ENCODE results near the gene NAA80. TPM values are rescaled to one million over a fixed set of nuclear protein-coding genes. Genes with fewer than 3 reads are reported as not detected.

Gene NAA80
- total and polyA plus RNA-seq, 2 of the 8 experiments (the other 6 are each of a cell fraction or from before 2014, with no cell fraction given), result 11.3 to 16.7 TPM

DNA sequence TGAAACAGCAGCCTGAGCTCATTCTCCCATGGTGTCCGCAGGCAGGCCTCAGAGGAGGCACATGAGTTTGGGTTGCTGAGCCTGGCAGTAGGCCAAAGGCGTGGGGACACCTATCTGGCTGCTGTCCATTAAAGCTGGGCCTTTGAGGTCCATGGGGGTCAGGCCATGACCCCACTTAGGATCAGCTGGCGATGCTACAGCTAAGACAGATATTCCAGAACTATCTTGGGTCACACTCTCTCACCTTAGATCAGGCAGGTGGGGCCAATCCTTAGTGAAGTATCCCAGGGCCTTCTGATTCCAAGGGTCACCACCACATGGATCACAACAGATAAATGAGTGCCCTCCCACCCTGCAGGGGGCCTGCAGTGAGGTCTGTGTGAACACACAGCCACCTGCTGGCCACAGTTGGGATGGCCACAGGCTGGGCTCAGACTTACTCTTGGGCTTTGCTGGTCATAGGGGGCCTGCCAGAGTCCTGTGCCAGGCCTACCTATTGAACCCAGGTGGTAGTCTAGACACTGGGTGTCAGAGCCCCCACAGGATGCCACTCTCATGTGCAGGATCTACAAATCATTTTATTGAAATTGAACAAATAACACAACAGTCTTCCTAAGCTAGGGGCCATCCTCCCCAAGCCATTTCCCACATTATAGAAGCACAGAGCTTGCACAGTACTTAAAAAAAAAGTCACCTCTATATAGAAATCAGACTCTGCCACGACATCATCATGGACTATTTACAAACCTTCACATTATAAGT is 25.3 kb upstream of the NAA80 start (continued):
- TF ChIP-seq, protein P1, sequence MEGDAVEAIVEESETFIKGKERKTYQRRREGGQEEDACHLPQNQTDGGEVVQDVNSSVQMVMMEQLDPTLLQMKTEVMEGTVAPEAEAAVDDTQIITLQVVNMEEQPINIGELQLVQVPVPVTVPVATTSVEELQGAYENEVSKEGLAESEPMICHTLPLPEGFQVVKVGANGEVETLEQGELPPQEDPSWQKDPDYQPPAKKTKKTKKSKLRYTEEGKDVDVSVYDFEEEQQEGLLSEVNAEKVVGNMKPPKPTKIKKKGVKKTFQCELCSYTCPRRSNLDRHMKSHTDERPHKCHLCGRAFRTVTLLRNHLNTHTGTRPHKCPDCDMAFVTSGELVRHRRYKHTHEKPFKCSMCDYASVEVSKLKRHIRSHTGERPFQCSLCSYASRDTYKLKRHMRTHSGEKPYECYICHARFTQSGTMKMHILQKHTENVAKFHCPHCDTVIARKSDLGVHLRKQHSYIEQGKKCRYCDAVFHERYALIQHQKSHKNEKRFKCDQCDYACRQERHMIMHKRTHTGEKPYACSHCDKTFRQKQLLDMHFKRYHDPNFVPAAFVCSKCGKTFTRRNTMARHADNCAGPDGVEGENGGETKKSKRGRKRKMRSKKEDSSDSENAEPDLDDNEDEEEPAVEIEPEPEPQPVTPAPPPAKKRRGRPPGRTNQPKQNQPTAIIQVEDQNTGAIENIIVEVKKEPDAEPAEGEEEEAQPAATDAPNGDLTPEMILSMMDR (IDR thresholded peaks at IDR 0.05; ENCODE audit: control extremely low read depth in 1 of 3, insufficient read depth in 1 of 3, low read depth in 1 of 3, low read length in 3 of 3), result peak in 2 of 3 experiments; percentile 96; a peak in 3 of 4 replicates
- TF ChIP-seq, protein P2, sequence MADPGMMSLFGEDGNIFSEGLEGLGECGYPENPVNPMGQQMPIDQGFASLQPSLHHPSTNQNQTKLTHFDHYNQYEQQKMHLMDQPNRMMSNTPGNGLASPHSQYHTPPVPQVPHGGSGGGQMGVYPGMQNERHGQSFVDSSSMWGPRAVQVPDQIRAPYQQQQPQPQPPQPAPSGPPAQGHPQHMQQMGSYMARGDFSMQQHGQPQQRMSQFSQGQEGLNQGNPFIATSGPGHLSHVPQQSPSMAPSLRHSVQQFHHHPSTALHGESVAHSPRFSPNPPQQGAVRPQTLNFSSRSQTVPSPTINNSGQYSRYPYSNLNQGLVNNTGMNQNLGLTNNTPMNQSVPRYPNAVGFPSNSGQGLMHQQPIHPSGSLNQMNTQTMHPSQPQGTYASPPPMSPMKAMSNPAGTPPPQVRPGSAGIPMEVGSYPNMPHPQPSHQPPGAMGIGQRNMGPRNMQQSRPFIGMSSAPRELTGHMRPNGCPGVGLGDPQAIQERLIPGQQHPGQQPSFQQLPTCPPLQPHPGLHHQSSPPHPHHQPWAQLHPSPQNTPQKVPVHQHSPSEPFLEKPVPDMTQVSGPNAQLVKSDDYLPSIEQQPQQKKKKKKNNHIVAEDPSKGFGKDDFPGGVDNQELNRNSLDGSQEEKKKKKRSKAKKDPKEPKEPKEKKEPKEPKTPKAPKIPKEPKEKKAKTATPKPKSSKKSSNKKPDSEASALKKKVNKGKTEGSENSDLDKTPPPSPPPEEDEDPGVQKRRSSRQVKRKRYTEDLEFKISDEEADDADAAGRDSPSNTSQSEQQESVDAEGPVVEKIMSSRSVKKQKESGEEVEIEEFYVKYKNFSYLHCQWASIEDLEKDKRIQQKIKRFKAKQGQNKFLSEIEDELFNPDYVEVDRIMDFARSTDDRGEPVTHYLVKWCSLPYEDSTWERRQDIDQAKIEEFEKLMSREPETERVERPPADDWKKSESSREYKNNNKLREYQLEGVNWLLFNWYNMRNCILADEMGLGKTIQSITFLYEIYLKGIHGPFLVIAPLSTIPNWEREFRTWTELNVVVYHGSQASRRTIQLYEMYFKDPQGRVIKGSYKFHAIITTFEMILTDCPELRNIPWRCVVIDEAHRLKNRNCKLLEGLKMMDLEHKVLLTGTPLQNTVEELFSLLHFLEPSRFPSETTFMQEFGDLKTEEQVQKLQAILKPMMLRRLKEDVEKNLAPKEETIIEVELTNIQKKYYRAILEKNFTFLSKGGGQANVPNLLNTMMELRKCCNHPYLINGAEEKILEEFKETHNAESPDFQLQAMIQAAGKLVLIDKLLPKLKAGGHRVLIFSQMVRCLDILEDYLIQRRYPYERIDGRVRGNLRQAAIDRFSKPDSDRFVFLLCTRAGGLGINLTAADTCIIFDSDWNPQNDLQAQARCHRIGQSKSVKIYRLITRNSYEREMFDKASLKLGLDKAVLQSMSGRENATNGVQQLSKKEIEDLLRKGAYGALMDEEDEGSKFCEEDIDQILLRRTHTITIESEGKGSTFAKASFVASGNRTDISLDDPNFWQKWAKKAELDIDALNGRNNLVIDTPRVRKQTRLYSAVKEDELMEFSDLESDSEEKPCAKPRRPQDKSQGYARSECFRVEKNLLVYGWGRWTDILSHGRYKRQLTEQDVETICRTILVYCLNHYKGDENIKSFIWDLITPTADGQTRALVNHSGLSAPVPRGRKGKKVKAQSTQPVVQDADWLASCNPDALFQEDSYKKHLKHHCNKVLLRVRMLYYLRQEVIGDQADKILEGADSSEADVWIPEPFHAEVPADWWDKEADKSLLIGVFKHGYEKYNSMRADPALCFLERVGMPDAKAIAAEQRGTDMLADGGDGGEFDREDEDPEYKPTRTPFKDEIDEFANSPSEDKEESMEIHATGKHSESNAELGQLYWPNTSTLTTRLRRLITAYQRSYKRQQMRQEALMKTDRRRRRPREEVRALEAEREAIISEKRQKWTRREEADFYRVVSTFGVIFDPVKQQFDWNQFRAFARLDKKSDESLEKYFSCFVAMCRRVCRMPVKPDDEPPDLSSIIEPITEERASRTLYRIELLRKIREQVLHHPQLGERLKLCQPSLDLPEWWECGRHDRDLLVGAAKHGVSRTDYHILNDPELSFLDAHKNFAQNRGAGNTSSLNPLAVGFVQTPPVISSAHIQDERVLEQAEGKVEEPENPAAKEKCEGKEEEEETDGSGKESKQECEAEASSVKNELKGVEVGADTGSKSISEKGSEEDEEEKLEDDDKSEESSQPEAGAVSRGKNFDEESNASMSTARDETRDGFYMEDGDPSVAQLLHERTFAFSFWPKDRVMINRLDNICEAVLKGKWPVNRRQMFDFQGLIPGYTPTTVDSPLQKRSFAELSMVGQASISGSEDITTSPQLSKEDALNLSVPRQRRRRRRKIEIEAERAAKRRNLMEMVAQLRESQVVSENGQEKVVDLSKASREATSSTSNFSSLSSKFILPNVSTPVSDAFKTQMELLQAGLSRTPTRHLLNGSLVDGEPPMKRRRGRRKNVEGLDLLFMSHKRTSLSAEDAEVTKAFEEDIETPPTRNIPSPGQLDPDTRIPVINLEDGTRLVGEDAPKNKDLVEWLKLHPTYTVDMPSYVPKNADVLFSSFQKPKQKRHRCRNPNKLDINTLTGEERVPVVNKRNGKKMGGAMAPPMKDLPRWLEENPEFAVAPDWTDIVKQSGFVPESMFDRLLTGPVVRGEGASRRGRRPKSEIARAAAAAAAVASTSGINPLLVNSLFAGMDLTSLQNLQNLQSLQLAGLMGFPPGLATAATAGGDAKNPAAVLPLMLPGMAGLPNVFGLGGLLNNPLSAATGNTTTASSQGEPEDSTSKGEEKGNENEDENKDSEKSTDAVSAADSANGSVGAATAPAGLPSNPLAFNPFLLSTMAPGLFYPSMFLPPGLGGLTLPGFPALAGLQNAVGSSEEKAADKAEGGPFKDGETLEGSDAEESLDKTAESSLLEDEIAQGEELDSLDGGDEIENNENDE (IDR thresholded peaks at IDR 0.05; ENCODE audit: insufficient replicate concordance, low read length), result no peak
- TF ChIP-seq TBP (IDR thresholded peaks at IDR 0.05; ENCODE audit: low read depth, low read length) (no peak), EGR1 (IDR thresholded peaks at IDR 0.05; ENCODE audit: borderline replicate concordance, low read depth, low read length) (no peak), BCL11A (IDR thresholded peaks at IDR 0.05; ENCODE audit: low read depth in 2 of 2, low read length in 2 of 2) (no peak), KDM4A (IDR thresholded peaks at IDR 0.05; ENCODE audit: low read depth, low read length, severe bottlenecking) (no peak)
- TF ChIP-seq, protein P3, sequence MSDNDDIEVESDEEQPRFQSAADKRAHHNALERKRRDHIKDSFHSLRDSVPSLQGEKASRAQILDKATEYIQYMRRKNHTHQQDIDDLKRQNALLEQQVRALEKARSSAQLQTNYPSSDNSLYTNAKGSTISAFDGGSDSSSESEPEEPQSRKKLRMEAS (IDR thresholded peaks at IDR 0.05), result 0 out of 2 replicates have a peak, but pooled peaks have one; percentile 29

Measured in H1 (cell line).